ENCODE results near the gene TLE7.

Gene TLE7

DNA sequence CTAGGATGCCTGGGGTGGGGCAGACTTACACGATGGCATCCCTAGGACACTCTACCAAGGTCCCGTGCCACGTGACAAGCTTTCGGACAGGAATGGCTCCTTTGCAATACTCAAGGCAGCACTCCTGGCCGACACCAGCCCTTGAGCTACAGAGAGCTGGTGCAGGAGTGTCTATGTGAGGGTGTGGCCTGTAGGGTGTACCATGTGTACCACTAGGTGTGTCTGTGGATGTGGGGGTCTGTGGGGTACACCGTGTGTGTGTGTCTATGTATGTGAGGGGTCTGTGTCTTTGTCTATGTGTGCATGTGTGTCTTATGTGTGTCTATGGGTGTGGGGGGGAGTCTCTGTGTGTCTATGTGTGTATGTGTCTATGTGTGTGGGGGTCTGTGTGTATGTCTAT is 1.9 kb upstream of the TLE7 start:
- no peak for DNase-seq

DNA sequence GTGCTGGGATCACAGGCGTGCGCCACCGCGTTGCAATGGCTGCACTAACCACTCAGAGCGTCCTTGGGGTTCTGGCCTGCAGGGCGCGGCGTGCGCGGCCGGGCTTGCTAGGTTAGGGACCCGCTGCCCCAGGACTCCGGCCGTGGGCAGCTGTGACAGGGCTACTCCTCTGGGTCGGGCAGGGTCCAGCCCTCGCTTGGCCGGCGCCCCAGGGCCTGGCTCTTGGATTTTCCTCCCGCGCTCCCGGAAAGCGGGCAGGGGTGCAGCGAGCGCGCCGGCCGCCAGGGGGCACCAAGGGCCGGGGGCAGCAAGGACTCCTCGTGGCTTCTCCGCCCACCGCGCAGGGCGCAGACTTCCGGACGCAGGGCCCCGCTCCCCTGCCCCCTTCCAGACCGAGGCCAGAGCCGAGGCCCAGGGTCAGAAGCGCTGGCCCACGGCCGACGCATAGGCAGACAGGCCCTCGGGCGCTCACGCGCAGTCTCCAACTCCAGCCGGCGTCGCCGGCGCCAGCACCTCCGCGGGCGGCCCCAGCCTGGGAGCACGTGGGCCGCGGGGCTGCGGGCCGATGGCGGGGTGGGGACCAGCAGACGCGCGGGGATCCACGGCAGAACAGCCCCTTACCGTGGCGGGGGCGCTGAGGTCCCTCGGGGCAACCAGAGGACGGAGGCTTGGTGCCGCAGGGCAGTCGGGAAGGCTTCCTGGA is 355 bp downstream of the TLE7 start:
- no peak for DNase-seq

DNA sequence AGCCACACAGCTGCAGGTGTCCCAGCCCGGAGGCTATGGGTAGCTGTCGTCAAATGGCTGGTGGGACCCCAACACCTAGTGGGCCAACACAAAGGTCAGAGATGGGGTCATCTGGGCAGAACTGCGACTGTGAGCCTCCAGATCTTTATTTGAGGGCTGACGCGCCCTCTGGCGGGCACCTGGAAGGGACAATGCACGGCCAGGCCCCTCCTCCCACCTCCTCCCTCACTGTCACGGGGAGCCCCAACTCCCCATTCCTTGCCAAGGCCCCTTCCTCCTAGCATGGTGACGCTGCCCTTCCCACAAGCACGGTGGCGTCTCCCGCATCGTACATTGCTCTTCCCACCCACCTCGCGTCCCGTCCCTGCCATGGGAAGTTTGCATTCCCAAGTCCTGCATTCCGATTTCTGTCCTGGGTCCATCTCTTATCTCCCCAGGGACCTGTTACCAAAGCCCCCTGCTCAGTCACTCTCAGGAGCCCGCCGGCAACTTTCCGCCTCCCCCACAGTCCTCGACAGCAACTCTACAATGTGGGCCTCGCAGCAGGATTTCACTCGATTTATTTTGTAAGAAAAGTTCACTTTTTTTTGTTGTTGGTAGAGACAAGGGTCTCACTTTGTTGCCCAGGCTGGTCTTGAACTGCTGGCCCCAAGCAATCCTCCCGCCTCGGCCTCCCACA is 1.0 kb downstream of the TLE7 start:
- peak; percentile 52 for DNase-seq

- DNase-seq: no peak
Measured at GRCh38 chr16:71439523-71439922, 2.3 kb downstream of the TLE7 start.

DNA sequence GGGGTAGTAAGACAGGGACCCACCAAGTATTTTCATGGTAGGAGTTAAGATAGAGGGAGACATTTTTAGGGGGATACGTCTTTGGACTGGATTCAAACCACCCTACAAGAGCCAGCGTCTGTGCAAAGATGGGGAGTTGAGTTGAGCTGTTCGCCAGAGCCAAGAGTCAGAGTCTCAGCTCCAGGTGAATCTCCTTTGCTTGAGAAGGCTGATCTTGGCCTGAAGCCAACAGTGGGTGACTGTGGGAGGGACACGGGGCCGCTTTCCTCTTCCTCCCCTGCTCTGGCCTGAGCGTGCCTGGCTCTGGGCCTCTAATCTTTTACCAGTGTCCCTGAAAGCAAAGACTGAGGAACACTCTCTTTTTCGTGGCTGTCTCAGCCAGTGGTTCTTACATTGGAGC is 5.4 kb downstream of the TLE7 start:
- no peak for DNase-seq

- no peak for DNase-seq
Measured at GRCh38 chr16:71432906-71433305, 8.9 kb downstream of the TLE7 start.

- DNase-seq: no peak
Measured at GRCh38 chr16:71431991-71432390, 9.9 kb downstream of the TLE7 start.

DNA sequence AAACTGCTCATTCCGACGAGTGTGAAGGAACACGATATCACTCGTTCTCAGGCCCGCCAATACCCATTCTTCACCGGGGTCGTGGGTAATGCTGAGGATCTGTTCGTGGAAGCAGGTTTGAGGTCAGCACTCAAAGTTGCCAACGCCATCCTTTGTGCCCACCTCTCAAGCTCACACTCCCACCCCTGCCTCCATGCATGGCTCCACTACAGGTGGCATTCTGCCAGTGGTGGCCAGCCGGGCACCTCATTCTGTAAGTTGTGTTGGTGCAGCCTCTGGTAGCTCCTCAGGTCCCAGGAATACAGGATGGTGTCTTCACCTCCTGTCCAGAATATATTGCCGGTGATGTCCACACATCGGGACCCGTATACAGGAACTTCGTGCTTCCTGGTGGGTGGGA is 10.7 kb downstream of the TLE7 start:
- DNase-seq: no peak

- no peak for DNase-seq
Measured at GRCh38 chr16:71430744-71431143, 11.1 kb downstream of the TLE7 start.

DNA sequence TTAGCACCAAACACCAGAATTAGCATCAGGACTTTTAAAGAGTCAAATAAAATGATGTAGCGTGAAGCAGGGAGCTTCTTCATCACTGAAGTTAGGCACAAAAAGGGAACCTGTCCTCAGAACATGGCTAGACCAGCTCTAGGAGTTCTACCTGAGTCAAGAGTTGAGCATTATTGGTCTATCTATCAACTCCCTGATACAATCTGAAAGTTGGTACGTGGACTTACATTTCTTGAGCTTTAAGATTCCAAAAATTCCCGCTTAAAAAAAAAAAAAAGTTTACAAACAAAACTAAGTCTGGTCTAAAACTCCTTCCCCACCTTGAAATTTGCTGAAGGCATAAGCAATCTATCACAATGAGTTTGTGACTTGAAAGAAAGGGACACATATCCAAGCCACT is 12.3 kb downstream of the TLE7 start:
- DNase-seq: no peak

DNA sequence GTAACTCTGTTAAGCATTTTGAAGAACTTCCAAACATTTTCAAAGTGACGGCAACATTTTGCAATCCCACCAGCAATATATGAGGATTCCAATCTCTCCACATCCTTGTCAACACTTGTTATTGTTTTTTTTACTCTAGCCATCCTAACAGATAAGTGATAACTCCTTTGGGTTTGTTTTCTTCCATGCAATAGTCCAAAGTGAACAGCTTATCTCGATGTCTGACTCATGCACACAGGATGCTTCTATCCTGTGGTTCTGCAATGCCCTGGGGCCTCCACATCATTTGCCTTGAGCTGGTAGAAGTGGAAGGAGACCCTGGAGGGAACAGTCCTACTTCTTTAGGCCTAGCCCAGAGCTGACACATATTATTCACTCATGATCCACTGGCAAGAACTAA is 13.0 kb downstream of the TLE7 start:
- no peak for DNase-seq

- no peak for DNase-seq
Measured at GRCh38 chr16:71428385-71428784, 13.5 kb downstream of the TLE7 start.

DNA sequence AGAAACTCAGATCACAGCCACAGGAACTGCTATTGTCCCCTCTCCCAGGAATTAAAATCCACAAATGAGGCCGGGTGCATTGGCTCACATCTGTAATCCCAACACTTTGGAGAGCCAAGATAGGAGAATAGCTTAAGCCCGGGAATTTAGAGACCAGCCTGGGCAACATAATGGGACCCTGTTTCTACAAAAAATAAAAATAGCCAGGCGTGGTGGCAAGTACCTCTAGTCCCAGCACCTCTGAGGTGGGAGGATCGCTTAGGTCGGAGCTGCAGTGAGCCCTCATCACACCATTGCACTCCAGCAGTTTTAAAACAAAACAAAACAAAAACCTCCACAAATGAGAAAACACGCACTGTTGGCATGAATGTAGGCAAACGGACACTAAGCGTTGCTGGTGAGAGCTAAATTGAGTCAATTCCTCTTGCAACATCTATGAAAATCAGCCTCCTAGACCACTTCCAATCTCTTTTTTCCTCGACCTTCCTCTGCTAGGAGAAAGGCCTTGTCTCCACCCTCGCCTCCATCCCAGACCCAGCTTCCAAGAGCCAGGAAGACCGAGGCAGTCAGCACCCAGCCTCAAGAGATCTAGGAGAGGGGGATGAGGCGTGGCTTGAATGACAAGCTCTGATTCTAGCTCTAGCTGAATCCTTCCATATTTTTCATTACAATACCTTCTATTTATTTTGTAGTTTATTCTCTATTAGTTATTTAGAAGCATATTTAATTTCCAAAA is 14.8 kb downstream of the TLE7 start:
- DNase-seq: no peak

GRCh38 chr16:71426069-71426879 is 15.6 kb downstream of the TLE7 start:
- peak; percentile 79 for DNase-seq

- DNase-seq: no peak
Measured at GRCh38 chr16:71425746-71426068, 16.1 kb downstream of the TLE7 start.

- DNase-seq: no peak
Measured at GRCh38 chr16:71424626-71425025, 17.2 kb downstream of the TLE7 start.

DNA sequence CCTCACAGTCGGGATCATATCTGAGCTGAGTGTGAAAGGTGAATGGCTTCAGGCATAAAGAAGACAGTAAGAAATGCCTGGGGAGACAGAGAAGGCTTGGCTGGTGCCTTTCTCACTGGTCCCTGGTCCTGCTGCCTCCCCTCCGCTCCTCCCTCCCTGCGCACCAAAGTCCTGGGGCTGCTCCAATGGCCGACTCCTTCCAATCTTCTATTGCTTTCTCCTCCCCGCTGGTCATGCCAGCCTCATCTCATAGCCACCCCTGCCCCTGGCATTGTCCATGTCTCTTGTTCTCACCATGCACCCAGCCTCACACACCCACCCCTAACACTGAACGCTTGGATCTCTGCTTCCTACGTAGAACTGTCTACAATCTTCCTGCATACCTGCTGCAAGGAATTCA is 18.0 kb downstream of the TLE7 start:
- DNase-seq: no peak

- no peak for DNase-seq
Measured at GRCh38 chr16:71423016-71423415, 18.8 kb downstream of the TLE7 start.

DNA sequence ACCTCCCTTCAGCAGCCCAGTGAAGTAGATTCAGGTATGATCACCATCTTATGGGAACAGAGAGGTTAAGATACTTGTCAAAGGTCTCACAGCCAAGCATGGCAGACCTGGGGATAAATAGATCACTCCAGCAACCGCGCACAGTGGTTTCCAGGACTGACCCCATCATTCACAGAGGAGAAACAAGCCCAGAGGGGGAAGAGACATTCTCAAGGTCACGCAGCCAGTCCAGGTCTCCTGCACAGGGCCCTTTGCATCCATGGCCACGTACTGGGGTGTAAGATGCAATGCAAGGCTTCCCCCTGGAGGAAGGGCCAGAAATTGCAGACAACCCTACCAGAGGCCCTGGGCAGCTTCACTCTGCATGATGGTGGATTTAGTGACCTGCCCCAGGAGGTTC is 19.9 kb downstream of the TLE7 start:
- peak; percentile 75 for DNase-seq

DNA sequence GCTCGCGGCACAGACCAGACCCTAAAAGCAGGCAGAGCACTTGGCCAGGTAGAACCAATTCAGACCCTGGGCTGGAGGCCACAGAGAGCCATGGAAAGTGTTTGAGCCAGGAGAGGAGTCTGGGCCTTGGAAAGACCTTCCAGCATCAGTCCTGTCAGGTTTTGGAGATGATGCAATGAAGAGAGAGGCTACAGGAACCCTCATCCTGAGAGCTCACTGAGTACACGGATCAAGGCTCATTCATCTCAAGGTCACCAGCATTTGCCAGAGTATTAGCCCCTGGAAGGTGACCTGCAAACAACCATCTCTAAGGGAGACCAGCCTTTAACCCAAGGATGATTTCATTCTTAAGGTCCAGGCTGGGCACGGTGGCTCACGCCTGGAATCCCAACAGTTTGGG is 27.8 kb downstream of the TLE7 start:
- no peak for DNase-seq

GRCh38 chr16:71413341-71413740 is 28.5 kb downstream of the TLE7 start:
- no peak for DNase-seq

DNA sequence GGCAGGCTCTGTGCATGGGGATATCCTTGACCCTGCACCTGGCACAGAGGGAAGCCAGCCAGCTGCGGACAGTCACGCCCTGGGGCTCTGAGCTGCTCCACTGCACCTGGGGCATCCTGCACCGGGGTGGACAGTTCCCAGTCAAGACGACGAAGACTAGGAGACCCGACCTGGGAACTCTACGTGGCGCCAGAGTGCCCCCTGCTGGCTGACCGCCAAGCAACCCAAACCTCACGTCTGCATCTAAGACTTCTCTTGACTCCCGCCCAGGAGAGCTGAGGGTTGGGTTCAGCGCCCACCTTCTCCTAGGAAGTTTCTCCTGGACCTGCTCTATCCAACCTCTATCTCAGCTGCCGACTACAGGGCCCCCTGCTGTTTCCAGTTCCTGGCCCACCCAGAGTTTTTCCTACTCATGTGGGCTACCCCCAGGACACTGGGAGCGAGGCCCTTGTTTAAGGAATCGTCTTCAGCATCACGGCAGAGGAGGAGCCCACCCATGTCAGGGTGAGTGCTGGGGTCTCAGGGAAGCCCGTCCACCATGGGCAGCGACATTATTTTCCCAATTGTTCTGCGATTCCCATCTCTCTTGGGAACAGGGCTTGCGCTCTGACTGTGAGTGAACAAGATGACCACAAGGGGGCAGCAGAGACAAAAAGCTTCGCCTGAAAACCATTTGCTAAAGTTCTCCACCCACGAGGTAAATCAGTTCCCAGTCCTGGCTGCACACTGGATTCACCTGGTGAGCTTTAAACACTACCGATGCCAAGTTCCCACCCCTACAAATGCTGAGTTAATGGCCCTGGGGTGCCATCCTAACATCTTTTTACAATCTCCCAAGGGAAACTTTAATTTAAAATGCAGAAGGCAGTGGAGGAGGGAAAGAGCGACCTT is 29.3 kb downstream of the TLE7 start:
- DNase-seq: peak; percentile 86
